Endothelial cell (in vitro differentiated cells): ENCODE data around the gene IL21. TPM values are rescaled to one million over a fixed set of nuclear protein-coding genes. Genes with fewer than 3 reads are reported as not detected.
"Not testable (repeated sequence)": the region's sequence is repeated elsewhere in the genome, so short reads cannot be mapped to it uniquely, and the experiment has no call there.

Source experiments
- DNase-seq: peaks from one replicate; pipeline ENCODE4 v3.0.0; 2021; ENCODE audit warnings: low spot score
- H3K27ac Mint-ChIP-seq: one replicate; pipeline ENCODE4 v1.8.0; 2021; ENCODE audit warnings: mixed read lengths, inconsistent platforms; ENCODE audit not compliant: unreplicated experiment
- H3K27me3 Mint-ChIP-seq: one replicate; pipeline ENCODE4 v1.8.0; 2021; ENCODE audit warnings: mild to moderate bottlenecking, moderate library complexity, mixed read lengths, inconsistent platforms; ENCODE audit not compliant: unreplicated experiment
- H3K36me3 Mint-ChIP-seq: one replicate; pipeline ENCODE4 v1.8.0; 2021; ENCODE audit warnings: mild to moderate bottlenecking, low read depth, mixed read lengths, inconsistent platforms; ENCODE audit not compliant: unreplicated experiment
- H3K4me1 Mint-ChIP-seq: one replicate; pipeline ENCODE4 v1.8.0; 2021; ENCODE audit warnings: mild to moderate bottlenecking, mixed read lengths, inconsistent platforms; ENCODE audit not compliant: unreplicated experiment
- H3K4me3 Mint-ChIP-seq: one replicate; pipeline ENCODE4 v1.8.0; 2021; ENCODE audit warnings: mild to moderate bottlenecking, mixed read lengths, inconsistent platforms; ENCODE audit not compliant: unreplicated experiment
- H3K9me3 Mint-ChIP-seq: one replicate; pipeline ENCODE4 v1.8.0; 2021; ENCODE audit warnings: mixed read lengths, inconsistent platforms; ENCODE audit not compliant: unreplicated experiment
- CTCF ChIP-seq: fragments of 200-600 bp; sonication (generic); IDR thresholded peaks from one replicate; pipeline ENCODE4 v1.5.0; 2021; ENCODE audit warnings: antibody characterized with exemption; ENCODE audit not compliant: unreplicated experiment
- total RNA-seq: library from RNA; stranded (reverse); fragmentation: NEBNext Ultra II Directional; extraction: Animal tissue kit (Norgen Biotek cat#: 25700); gene quantifications from one replicate; pipeline ENCODE4 v1.2.1, GENCODE V29; 2021; ENCODE audit not compliant: unreplicated experiment

IL21 gene
- total RNA-seq, 1 donor from 2014 or later = not detected

GRCh38 chr4:122577189-122577553 is 43.7 kb downstream of the IL21 start:
- Mint-ChIP-seq H3K27me3 (peaks cover 4% of the 10 kb centered on the region), H3K4me3 (no peak overlapping the region), H3K9me3 (peaks cover 7% of the 10 kb centered on the region), H3K4me1 (no peaks in the 10 kb centered on the region), H3K36me3 (peaks cover 6% of the 10 kb centered on the region), H3K27ac (no peak overlapping the region)
- DNase-seq = no peak
- no peak for TF ChIP-seq CTCF

- DNase-seq = peak; percentile 36
- peaks cover 6% of the 10 kb centered on the region for H3K36me3 Mint-ChIP-seq
- H3K4me3 Mint-ChIP-seq = no peak overlapping the region
- H3K27me3 Mint-ChIP-seq = peaks cover 4% of the 10 kb centered on the region
- TF ChIP-seq CTCF = peak; percentile 33
- H3K4me1 Mint-ChIP-seq = no peaks in the 10 kb centered on the region
- H3K9me3 Mint-ChIP-seq = peaks cover 7% of the 10 kb centered on the region
- no peak overlapping the region for H3K27ac Mint-ChIP-seq
Measured at GRCh38 chr4:122576261-122577188, 44.3 kb downstream of the IL21 start.

GRCh38 chr4:122574347-122574746 is 46.5 kb downstream of the IL21 start:
- not testable (repeated sequence) for H3K36me3 Mint-ChIP-seq, H3K27me3 Mint-ChIP-seq, H3K27ac Mint-ChIP-seq, H3K9me3 Mint-ChIP-seq, H3K4me1 Mint-ChIP-seq, H3K4me3 Mint-ChIP-seq, DNase-seq

- Mint-ChIP-seq H3K4me1 (no peaks in the 10 kb centered on the region), H3K9me3 (no peaks in the 10 kb centered on the region), H3K27ac (no peak overlapping the region), H3K27me3 (no peaks in the 10 kb centered on the region), H3K4me3 (no peak overlapping the region), H3K36me3 (no peaks in the 10 kb centered on the region)
- TF ChIP-seq CTCF = no peak
- DNase-seq = no peak
Measured at GRCh38 chr4:122562449-122562848, 58.4 kb downstream of the IL21 start.

Other genes starting within 250 kb of the IL21 start
- not detected for gene ADAD1, start 242.1 kb downstream of the IL21 start, total RNA-seq
- gene IL2, start 164.3 kb downstream of the IL21 start, total RNA-seq = not detected
- gene BBS12, start 111.6 kb upstream of the IL21 start, total RNA-seq = 4.6 TPM
- 26.1 TPM for gene FGF2, start 205.8 kb upstream of the IL21 start, total RNA-seq